HPDE6-E6E7 (cell line): ENCODE results near the gene POLR3E.

Experiments
- DNase-seq: peaks from one replicate; pipeline ENCODE4 v3.0.0; 2011; ENCODE audit warnings: missing footprints; ENCODE audit errors: extremely low spot score

Gene POLR3E

GRCh38 chr16:22317001-22317530 lies 19.9 kb downstream of the POLR3E start:
- no peak for DNase-seq

- DNase-seq = no peak
These were observed 20.4 kb downstream of the POLR3E start for GRCh38 chr16:22317625-22318024.

GRCh38 chr16:22318690-22319358 lies 21.6 kb downstream of the POLR3E start:
- no peak for DNase-seq

GRCh38 chr16:22320572-22321339 lies 23.5 kb downstream of the POLR3E start:
- DNase-seq = no peak

GRCh38 chr16:22321340-22322001 lies 24.3 kb downstream of the POLR3E start:
- peak; percentile 58 for DNase-seq

- DNase-seq = no peak
These were observed 24.8 kb downstream of the POLR3E start for GRCh38 chr16:22322021-22322471.

- no peak for DNase-seq
These were observed 25.5 kb downstream of the POLR3E start for GRCh38 chr16:22322741-22323140.

GRCh38 chr16:22323173-22323958 lies 26.2 kb downstream of the POLR3E start:
- no peak for DNase-seq

GRCh38 chr16:22323959-22324786 lies 27.0 kb downstream of the POLR3E start:
- DNase-seq = no peak

- DNase-seq = no peak
These were observed 27.8 kb downstream of the POLR3E start for GRCh38 chr16:22324787-22325597.

GRCh38 chr16:22325598-22326368 lies 28.6 kb downstream of the POLR3E start:
- no peak for DNase-seq

GRCh38 chr16:22326369-22326652 lies 29.1 kb downstream of the POLR3E start:
- DNase-seq = no peak

- no peak for DNase-seq
These were observed 29.7 kb downstream of the POLR3E start for GRCh38 chr16:22326771-22327445.

GRCh38 chr16:22327446-22327775 lies 30.2 kb downstream of the POLR3E start:
- DNase-seq = no peak

- no peak for DNase-seq
These were observed 31.0 kb downstream of the POLR3E start for GRCh38 chr16:22328081-22328725.

GRCh38 chr16:22329199-22329695 lies 32.0 kb downstream of the POLR3E start:
- DNase-seq = no peak

GRCh38 chr16:22330326-22330725 lies 33.1 kb downstream of the POLR3E start:
- DNase-seq = no peak

- no peak for DNase-seq
These were observed 36.3 kb downstream of the POLR3E start for GRCh38 chr16:22333457-22333994.
